HCT116 (cell line): ENCODE results near the gene DERA. TPM values are rescaled to one million over a fixed set of nuclear protein-coding genes. Genes with fewer than 3 reads are reported as not detected.

Source experiments
- ATAC-seq: fragments of 200-7000 bp; cut with Tn5 transposase; 2 replicates; pipeline ENCODE4 v1.9.1; 2020; ENCODE audit warnings: mild to moderate bottlenecking, moderate library complexity
- BruUV-seq: library from RNA; stranded (reverse); fragments of 400-500 nt; replicated peaks from 2 replicates; lab custom pipeline; 2021; lab: Mats Ljungman, UMichigan
- CTCF ChIA-PET: fragments of 300-600 bp; sonication (Branson Sonifier 250); formaldehyde crosslinking; loops from one replicate; lab custom pipeline; 2021; ENCODE audit warnings: antibody characterized with exemption; lab: Charles Lee
- POLR2A ChIA-PET: fragments of 300-600, 350-600 bp; sonication (Branson Sonifier 250); formaldehyde crosslinking; loops from one replicate; lab custom pipeline; 2021; ENCODE audit warnings: antibody characterized with exemption; lab: Charles Lee
- RAD21 ChIA-PET, 2 experiments: fragments of 300-600 bp; sonication (Branson Sonifier 250); formaldehyde crosslinking; loops; one replicate each; lab custom pipeline; 2023; ENCODE audit warnings: low total read pairs in 2 of 2; ENCODE audit not compliant: uncharacterized antibody in 2 of 2, unreplicated experiment in 2 of 2, low non-redundant PET in 1 of 2; lab: Charles Lee
- DNase-seq: peaks from one replicate; pipeline ENCODE4 v3.0.0-alpha.2; 2010; ENCODE audit warnings: low read depth, low spot score
- H2AFZ ChIP-seq: fragments of 200-600 bp; shearing (Covaris generic), sonication (generic); 2 replicates; pipeline ENCODE4 v1.6.1; 2017; ENCODE audit warnings: low read depth, mixed run types, mixed read lengths, antibody characterized with exemption, low read length; ENCODE audit not compliant: poor library complexity, severe bottlenecking
- H3K27ac ChIP-seq: 2 replicates; pipeline ENCODE4 v1.5.1; 2012; ENCODE audit warnings: low read depth, low read length
- H3K27me3 ChIP-seq: fragments of 200-600 bp; sonication (generic); 2 replicates; pipeline ENCODE4 v1.6.1; 2016; ENCODE audit warnings: mixed run types, low read length, mixed read lengths; ENCODE audit not compliant: insufficient read depth
- H3K36me3 ChIP-seq, 2 experiments: fragments of 200-500 bp in 1 of 2; fragments of 200-600 bp in 1 of 2; sonication (Bioruptor generic) in 1 of 2; sonication (generic) in 1 of 2; 2 replicates each; pipeline versions ENCODE4 v1.5.1 to v1.6.1; 2014 to 2016; ENCODE audit warnings: low read length in 2 of 2, inconsistent platforms in 1 of 2, mixed read lengths in 1 of 2, mixed run types in 1 of 2; ENCODE audit not compliant: insufficient read depth in 2 of 2, control insufficient read depth in 1 of 2
- H3K4me1 ChIP-seq, 2 experiments: fragments of 200-600 bp in 1 of 2; sonication (generic) in 1 of 2; 2 replicates each; pipeline versions ENCODE4 v1.5.1 to v1.6.1; 2012 to 2017; ENCODE audit warnings: low read length in 2 of 2, inconsistent platforms in 1 of 2, mild to moderate bottlenecking in 1 of 2, mixed read lengths in 1 of 2, mixed run types in 1 of 2, moderate library complexity in 1 of 2; ENCODE audit not compliant: insufficient read depth in 2 of 2, control insufficient read depth in 1 of 2
- H3K4me2 ChIP-seq: fragments of 200-600 bp; sonication (generic); 2 replicates; pipeline ENCODE4 v1.6.1; 2017; ENCODE audit warnings: mixed run types, low read length, mixed read lengths
- H3K4me3 ChIP-seq, 2 experiments: fragments of 200-600 bp in 1 of 2; sonication (generic) in 1 of 2; replicated peaks in 1 of 2; 2 replicates each; pipeline ENCODE4 v1.5.1; 2011 to 2016; ENCODE audit warnings: low read length in 2 of 2, control low read depth in 1 of 2, low read depth in 1 of 2, mild to moderate bottlenecking in 1 of 2, mixed read lengths in 1 of 2, mixed run types in 1 of 2
- H3K79me2 ChIP-seq: fragments of 200-600 bp; sonication (generic); 2 replicates; pipeline ENCODE4 v1.6.1; 2017; ENCODE audit warnings: mild to moderate bottlenecking, mixed run types, low read length, moderate library complexity, mixed read lengths; ENCODE audit not compliant: insufficient read depth
- H3K9ac ChIP-seq: fragments of 200-600 bp; sonication (generic); 2 replicates; pipeline ENCODE4 v1.6.1; 2016; ENCODE audit warnings: low read length, mixed read lengths
- H3K9me2 ChIP-seq: fragments of 200-600 bp; sonication (generic), shearing (Covaris generic); 2 replicates; pipeline ENCODE4 v1.6.1; 2017; ENCODE audit warnings: mixed run types, mild to moderate bottlenecking, moderate library complexity; ENCODE audit not compliant: insufficient read depth
- H3K9me3 ChIP-seq, 2 experiments: fragments of 200-500 bp in 1 of 2; fragments of 200-600 bp in 1 of 2; sonication (Bioruptor generic) in 1 of 2; sonication (generic) in 1 of 2; 2 replicates each; pipeline ENCODE4 v1.6.1; 2014 to 2017; ENCODE audit warnings: low read length in 2 of 2, mixed read lengths in 2 of 2, inconsistent platforms in 1 of 2, low read depth in 1 of 2, mild to moderate bottlenecking in 1 of 2, mixed run types in 1 of 2, moderate library complexity in 1 of 2; ENCODE audit not compliant: control insufficient read depth in 1 of 2, insufficient read depth in 1 of 2
- H4K20me1 ChIP-seq: fragments of 200-600 bp; sonication (generic), shearing (Covaris generic); 2 replicates; pipeline ENCODE4 v1.6.1; 2017; ENCODE audit warnings: mixed run types, mild to moderate bottlenecking, moderate library complexity; ENCODE audit not compliant: insufficient read depth
- EZH2 ChIP-seq: fragments of 200-600 bp; sonication (generic); IDR thresholded peaks from 2 replicates; pipeline ENCODE4 v1.6.1; 2017; ENCODE audit warnings: antibody characterized with exemption, mixed run types
- POLR2A ChIP-seq: IDR thresholded peaks from 2 replicates; pipeline ENCODE4 v1.7.0; 2011; ENCODE audit warnings: borderline replicate concordance; ENCODE audit not compliant: insufficient read depth, insufficient read length; ENCODE audit errors: extremely low read depth
- RAD21 ChIP-seq: IDR thresholded peaks from 2 replicates; pipeline ENCODE4 v1.6.1; 2012; ENCODE audit warnings: low read depth, mild to moderate bottlenecking
- ZNF274 ChIP-seq: fragments of 200-500 bp; sonication (Bioruptor generic); IDR thresholded peaks from 2 replicates; pipeline ENCODE4 v1.6.1; 2014; ENCODE audit warnings: mild to moderate bottlenecking, low read depth, low read length, inconsistent platforms
- intact Hi-C: fragments of 100-400 bp; cut with micrococcal nuclease; formaldehyde crosslinking; loops from 2 replicates; pipeline ENCODE4 v1.10.0; 2022
- total RNA-seq: library from RNA; stranded (reverse); gene quantifications from one replicate; pipeline ENCODE4 v1.2.1, GENCODE V29; 2021; ENCODE audit not compliant: unreplicated experiment
- TF ChIP-seq, protein P1 (sequence below): IDR thresholded peaks from 2 replicates; pipeline ENCODE4 v1.6.1; 2012; ENCODE audit warnings: low read depth

DERA gene
- total RNA-seq, 1 experiment from 2014 or later, result 32.6 TPM

DNA sequence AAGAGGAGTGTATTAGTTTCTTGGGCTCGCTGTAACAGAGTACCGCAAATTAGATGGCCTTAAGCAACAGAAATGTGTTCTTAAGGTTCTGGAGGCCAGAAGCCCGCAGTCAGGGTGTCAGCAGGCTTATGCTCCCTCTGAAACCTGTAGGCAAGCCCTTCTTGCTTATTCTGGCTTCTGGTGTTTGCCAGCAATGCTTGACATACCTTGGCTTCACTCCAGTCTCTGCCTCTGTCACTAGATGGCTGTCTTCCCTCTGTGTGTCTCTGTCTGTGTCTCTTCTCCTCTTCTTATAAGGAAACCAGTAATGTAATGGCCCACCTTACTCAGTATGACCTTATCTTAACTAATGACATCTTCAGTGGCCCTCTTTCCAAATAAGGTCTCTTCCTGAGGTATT is 85.1 kb downstream of the DERA start:
- intact Hi-C loops, result no loop called here
- ChIA-PET RAD21 (no interaction called here), POLR2A (no interaction called here), CTCF (no interaction called here)
- Histone ChIP-seq H3K9me2 (no peaks in the 10 kb centered on the region), H2AFZ (no peak overlapping the region), H3K9ac (no peak overlapping the region), H4K20me1 (no peaks in the 10 kb centered on the region), H3K27ac (no peak overlapping the region), H3K4me2 (no peak overlapping the region), H3K4me1 (no peaks in the 10 kb centered on the region), H3K4me3 (no peak overlapping the region), H3K9me3 (no peaks in the 10 kb centered on the region), H3K27me3 (no peaks in the 10 kb centered on the region), H3K36me3 (no peaks in the 10 kb centered on the region), H3K79me2 (no peaks in the 10 kb centered on the region)
- no TSS peak for BruUV-seq
- no peak for TF ChIP-seq POLR2A
- TF ChIP-seq, protein P1, sequence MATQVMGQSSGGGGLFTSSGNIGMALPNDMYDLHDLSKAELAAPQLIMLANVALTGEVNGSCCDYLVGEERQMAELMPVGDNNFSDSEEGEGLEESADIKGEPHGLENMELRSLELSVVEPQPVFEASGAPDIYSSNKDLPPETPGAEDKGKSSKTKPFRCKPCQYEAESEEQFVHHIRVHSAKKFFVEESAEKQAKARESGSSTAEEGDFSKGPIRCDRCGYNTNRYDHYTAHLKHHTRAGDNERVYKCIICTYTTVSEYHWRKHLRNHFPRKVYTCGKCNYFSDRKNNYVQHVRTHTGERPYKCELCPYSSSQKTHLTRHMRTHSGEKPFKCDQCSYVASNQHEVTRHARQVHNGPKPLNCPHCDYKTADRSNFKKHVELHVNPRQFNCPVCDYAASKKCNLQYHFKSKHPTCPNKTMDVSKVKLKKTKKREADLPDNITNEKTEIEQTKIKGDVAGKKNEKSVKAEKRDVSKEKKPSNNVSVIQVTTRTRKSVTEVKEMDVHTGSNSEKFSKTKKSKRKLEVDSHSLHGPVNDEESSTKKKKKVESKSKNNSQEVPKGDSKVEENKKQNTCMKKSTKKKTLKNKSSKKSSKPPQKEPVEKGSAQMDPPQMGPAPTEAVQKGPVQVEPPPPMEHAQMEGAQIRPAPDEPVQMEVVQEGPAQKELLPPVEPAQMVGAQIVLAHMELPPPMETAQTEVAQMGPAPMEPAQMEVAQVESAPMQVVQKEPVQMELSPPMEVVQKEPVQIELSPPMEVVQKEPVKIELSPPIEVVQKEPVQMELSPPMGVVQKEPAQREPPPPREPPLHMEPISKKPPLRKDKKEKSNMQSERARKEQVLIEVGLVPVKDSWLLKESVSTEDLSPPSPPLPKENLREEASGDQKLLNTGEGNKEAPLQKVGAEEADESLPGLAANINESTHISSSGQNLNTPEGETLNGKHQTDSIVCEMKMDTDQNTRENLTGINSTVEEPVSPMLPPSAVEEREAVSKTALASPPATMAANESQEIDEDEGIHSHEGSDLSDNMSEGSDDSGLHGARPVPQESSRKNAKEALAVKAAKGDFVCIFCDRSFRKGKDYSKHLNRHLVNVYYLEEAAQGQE, result no peak
- no peak for TF ChIP-seq EZH2
- peak; percentile 14; the same call in 1 of the 2 replicates for TF ChIP-seq RAD21
- peak; percentile 60 for ATAC-seq
- no peak for DNase-seq

DNA sequence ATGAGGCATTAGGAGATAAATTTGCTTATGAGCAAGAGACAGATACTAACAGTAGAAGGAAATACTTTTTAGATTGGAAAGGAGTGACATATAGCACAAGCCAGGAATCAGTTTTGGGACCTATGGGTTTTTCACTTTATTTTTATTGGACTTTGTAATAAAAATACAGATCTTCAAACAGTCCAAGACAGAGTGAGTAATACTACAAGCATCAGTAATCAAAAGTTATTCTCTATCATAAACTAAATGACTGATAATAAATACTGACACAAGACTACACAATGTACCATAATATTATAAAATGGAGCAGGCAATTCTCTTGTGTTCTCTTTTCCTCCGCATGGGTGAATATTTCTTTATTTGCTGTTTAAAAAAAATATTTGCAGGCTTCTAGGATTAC is 85.8 kb downstream of the DERA start:
- CTCF ChIA-PET, result no interaction called here
- H3K4me3 ChIP-seq, result no peak overlapping the region
- H3K79me2 ChIP-seq, result no peaks in the 10 kb centered on the region
- H3K27me3 ChIP-seq, result no peaks in the 10 kb centered on the region
- TF ChIP-seq ZNF274, result no peak
- TF ChIP-seq, protein P1, result no peak
- TF ChIP-seq, all 23 proteins: peak for 0
- ChIA-PET POLR2A (no interaction called here), RAD21 (no interaction called here)
- ATAC-seq (no peak), DNase-seq (no peak)
- no TSS peak for BruUV-seq
- Histone ChIP-seq H3K36me3 (no peaks in the 10 kb centered on the region), H3K9me3 (no peaks in the 10 kb centered on the region), H3K4me2 (no peak overlapping the region), H3K4me1 (no peaks in the 10 kb centered on the region), H3K9me2 (no peaks in the 10 kb centered on the region), H2AFZ (no peak overlapping the region), H3K9ac (no peak overlapping the region), H3K27ac (no peak overlapping the region), H4K20me1 (no peaks in the 10 kb centered on the region)
- intact Hi-C loops, result no loop called here
